Endothelial cell of umbilical vein (primary cell): ENCODE measurements around the gene DIDO1. TPM values are rescaled to one million over a fixed set of nuclear protein-coding genes. Genes with fewer than 3 reads are reported as not detected.

ENCODE experiments used
- BruUV-seq: library from RNA; stranded (reverse); fragments of 400-500 nt; replicated peaks from 2 replicates; lab custom pipeline; 2021; lab: Mats Ljungman, UMichigan
- CTCF ChIA-PET: fragments of 300-600, 350-600 bp; sonication (Branson Sonifier 250); formaldehyde crosslinking; loops from one replicate; lab custom pipeline; 2021; ENCODE audit warnings: antibody characterized with exemption, inconsistent platforms; lab: Charles Lee
- POLR2A ChIA-PET: fragments of 300-600, 350-600 bp; sonication (Branson Sonifier 250); formaldehyde crosslinking; loops from one replicate; lab custom pipeline; 2021; ENCODE audit warnings: antibody characterized with exemption, inconsistent platforms; lab: Charles Lee
- DNase-seq: peaks from one replicate; pipeline ENCODE4 v3.0.0-alpha.2; 2011; ENCODE audit warnings: low read depth, low spot score
- FAIRE-seq: peaks from 2 replicates; lab custom pipeline; 2011; peaks lifted over from hg19 to GRCh38; lab: Jason Lieb, UNC
- H2AFZ ChIP-seq: 2 replicates; pipeline ENCODE4 v1.6.0; 2012; ENCODE audit warnings: low read depth, low read length, control low read depth, inconsistent platforms
- H3K27ac ChIP-seq: 2 replicates; pipeline ENCODE4 v1.5.1; 2011; ENCODE audit warnings: low read depth, mild to moderate bottlenecking, control low read depth, low read length, moderate library complexity; ENCODE audit not compliant: insufficient read depth
- H3K27me3 ChIP-seq, 2 experiments: 2 replicates each; pipeline versions ENCODE4 v1.6.0 to v1.6.1; 2011; ENCODE audit warnings: low read length in 2 of 2, mixed read lengths in 1 of 2; ENCODE audit not compliant: control insufficient read depth in 2 of 2, insufficient read depth in 2 of 2
- H3K36me3 ChIP-seq, 2 experiments: 2 replicates in 1 of 2; 3 replicates in 1 of 2; pipeline ENCODE4 v1.5.1; 2011; ENCODE audit warnings: low read length in 2 of 2, mild to moderate bottlenecking in 1 of 2, moderate library complexity in 1 of 2; ENCODE audit not compliant: control insufficient read depth in 2 of 2, insufficient read depth in 2 of 2; ENCODE audit errors: extremely low read depth in 1 of 2
- H3K4me1 ChIP-seq: 3 replicates; pipeline ENCODE4 v1.5.1; 2011; ENCODE audit warnings: mild to moderate bottlenecking, low read length; ENCODE audit not compliant: control insufficient read depth, insufficient read depth; ENCODE audit errors: extremely low read depth
- H3K4me2 ChIP-seq: 2 replicates; pipeline ENCODE4 v1.6.1; 2011; ENCODE audit warnings: low read length, control low read depth, mixed read lengths; ENCODE audit not compliant: insufficient read depth
- H3K4me3 ChIP-seq, 3 experiments: fragments of 200-600 bp in 1 of 3; sonication (generic), shearing (Covaris generic) in 1 of 3; replicated peaks in 1 of 3; 2 replicates each; pipeline ENCODE4 v1.5.1; 2011 to 2016; ENCODE audit warnings: control low read depth in 3 of 3, low read length in 3 of 3, mild to moderate bottlenecking in 2 of 3, inconsistent platforms in 1 of 3, low read depth in 1 of 3, moderate library complexity in 1 of 3; ENCODE audit not compliant: insufficient read depth in 1 of 3
- H3K79me2 ChIP-seq: 2 replicates; pipeline ENCODE4 v1.6.0; 2012; ENCODE audit warnings: low read length, inconsistent platforms; ENCODE audit not compliant: control insufficient read depth, insufficient read depth
- H3K9ac ChIP-seq: replicated peaks from 2 replicates; pipeline ENCODE3; 2011; ENCODE audit warnings: low read length, control low read depth; ENCODE audit not compliant: insufficient read depth; ENCODE audit errors: extremely low read depth
- H3K9me1 ChIP-seq: replicated peaks from 3 replicates; pipeline ENCODE4 v1.6.0; 2011; ENCODE audit warnings: mild to moderate bottlenecking, low read length; ENCODE audit not compliant: control insufficient read depth, insufficient read depth; ENCODE audit errors: extremely low read depth
- H3K9me3 ChIP-seq: replicated peaks from 2 replicates; pipeline ENCODE4 v1.5.1; 2012; ENCODE audit warnings: low read length, inconsistent platforms; ENCODE audit not compliant: control insufficient read depth, insufficient read depth
- H4K20me1 ChIP-seq: replicated peaks from 2 replicates; pipeline ENCODE3; 2011; ENCODE audit warnings: mild to moderate bottlenecking, low read length; ENCODE audit not compliant: control insufficient read depth, insufficient read depth; ENCODE audit errors: extremely low read depth
- CTCF ChIP-seq, 2 donors: IDR thresholded peaks; 1 replicate in 1 of 2; 2 replicates in 1 of 2; pipeline ENCODE4 v1.5.1; 2011; ENCODE audit warnings: low read length in 2 of 2, mild to moderate bottlenecking in 2 of 2, moderate library complexity in 2 of 2, control low read depth in 1 of 2, inconsistent platforms in 1 of 2, low read depth in 1 of 2; ENCODE audit not compliant: insufficient read depth in 1 of 2; ENCODE audit errors: extremely low read depth in 1 of 2
- EZH2 ChIP-seq: IDR thresholded peaks from 2 replicates; pipeline ENCODE4 v1.6.1; 2012; ENCODE audit warnings: borderline replicate concordance, low read depth, mild to moderate bottlenecking, moderate library complexity, low read length, inconsistent platforms; ENCODE audit not compliant: severe bottlenecking
- FOS ChIP-seq: IDR thresholded peaks from 2 replicates; pipeline ENCODE4 v1.6.1; 2011; ENCODE audit warnings: mild to moderate bottlenecking, low read length, moderate library complexity, borderline replicate concordance; ENCODE audit not compliant: insufficient read depth
- GATA2 ChIP-seq: IDR thresholded peaks from 2 replicates; pipeline ENCODE4 v1.7.0; 2011; ENCODE audit warnings: low read depth, mild to moderate bottlenecking, moderate library complexity, mixed read lengths, low read length; ENCODE audit not compliant: insufficient read length, insufficient read depth
- JUN ChIP-seq: IDR thresholded peaks from 2 replicates; pipeline ENCODE4 v1.6.1; 2011; ENCODE audit warnings: borderline replicate concordance, low read depth; ENCODE audit not compliant: insufficient read length, insufficient read depth
- MAX ChIP-seq: IDR thresholded peaks from 2 replicates; pipeline ENCODE4 v1.6.1; 2011; ENCODE audit not compliant: insufficient read depth, insufficient read length
- MYC ChIP-seq: IDR thresholded peaks from one replicate; pipeline ENCODE4 v1.6.1; 2011; ENCODE audit warnings: mild to moderate bottlenecking, low read depth, low read length
- POLR2A ChIP-seq: IDR thresholded peaks from 2 replicates; pipeline ENCODE4 v1.6.1; 2012; ENCODE audit warnings: low read depth, mild to moderate bottlenecking, control low read depth, low read length
- POLR2AphosphoS5 ChIP-seq: IDR thresholded peaks from 2 replicates; pipeline ENCODE4 v1.6.1; 2012; ENCODE audit warnings: low read depth, mild to moderate bottlenecking, control low read depth, low read length, moderate library complexity; ENCODE audit not compliant: insufficient read depth
- dilution Hi-C: fragments of 300-500 bp; cut with MboI; formaldehyde crosslinking; loops from one replicate; pipeline ENCODE4 v1.15.0; 2019; ENCODE audit warnings: low sequenced_read_pairs; ENCODE audit not compliant: extremely low pct_ligation_motif_present
- intact Hi-C: fragments of 100-400 bp; cut with micrococcal nuclease; formaldehyde crosslinking; loops from one replicate; pipeline ENCODE4 v1.10.0; 2022
- polyA plus RNA-seq, 4 experiments: library from polyadenylated mRNA; depleted of rRNA in 3 of 4; stranded (reverse) in 3 of 4; unstranded in 1 of 4; fragments of >200 nt; gene quantifications; 2 replicates each; pipeline versions ENCODE4 v1.2.1 to v1.2.3, GENCODE V29; 2011 to 2012; ENCODE audit warnings: missing spikeins in 1 of 4
- total RNA-seq: library from RNA; stranded (reverse); gene quantifications from 2 replicates; pipeline ENCODE4 v1.2.3, GENCODE V29; 2021

DIDO1 gene
- total and polyA plus RNA-seq, 2 donors (not counting 3 experiments of a cell fraction or from before 2014, with no cell fraction given) = 22.1 to 51.2 TPM

- intact Hi-C loops (no loop called here), dilution Hi-C loops (no loop called here)
- ChIA-PET CTCF (interaction anchor here (0.8 to 3.3 kb wide), 2 partner anchors 13 to 55 kb away, joined by 3 to 21 read pairs; no protein-coding TSS in a partner anchor), POLR2A (interaction anchor here (0.6 kb wide), 1 partner anchor 10 kb away, joined by 3 read pairs; no protein-coding TSS in a partner anchor)
- Histone ChIP-seq H3K36me3 (peaks cover 11 to 23% of the 10 kb centered on the region in 2 experiments), H3K27me3 (no peaks in the 10 kb centered on the region), H3K9ac (no peak overlapping the region), H3K4me3 (no peak overlapping the region), H3K79me2 (peaks cover 96% of the 10 kb centered on the region), H4K20me1 (peaks cover 16% of the 10 kb centered on the region), H3K4me2 (no peak overlapping the region), H3K9me3 (no peaks in the 10 kb centered on the region), H2AFZ (no peak overlapping the region), H3K27ac (peak overlapping the region; percentile 18), H3K9me1 (no peaks in the 10 kb centered on the region), H3K4me1 (no peaks in the 10 kb centered on the region)
- DNase-seq = peak; percentile 58
- BruUV-seq = no TSS peak
- FAIRE-seq = peak; percentile 53
- TF ChIP-seq CTCF (IDR thresholded peaks at IDR 0.05; ENCODE audit: extremely low read depth in 1 of 2, insufficient read depth in 1 of 2, low read depth in 1 of 2, low read length in 2 of 2) (no peak), MYC (no peak), EZH2 (no peak), FOS (no peak), POLR2A (no peak), GATA2 (no peak), MAX (no peak), POLR2AphosphoS5 (no peak), JUN (no peak)
These were observed 11.3 kb downstream of the DIDO1 start for GRCh38 chr20:62914970-62915457.
